Bronchial epithelial cell (primary cell): ENCODE results near the gene PTPN7. TPM values are rescaled to one million over a fixed set of nuclear protein-coding genes. Genes with fewer than 3 reads are reported as not detected.
A peak's percentile ranks its signal among the peaks of the same experiment; 100 is the strongest.
"Not testable (repeated sequence)": the region's sequence is repeated elsewhere in the genome, so short reads cannot be mapped to it uniquely, and the experiment has no call there.

ENCODE experiments used
- DNase-seq: peaks from one replicate; pipeline ENCODE4 v3.0.0-alpha.2; 2010; ENCODE audit warnings: low read depth
- FAIRE-seq: peaks from 2 replicates; lab custom pipeline; 2011; peaks lifted over from hg19 to GRCh38; lab: Jason Lieb, UNC
- H3K27me3 ChIP-seq: 2 replicates; pipeline ENCODE4 v1.5.1; 2011; ENCODE audit warnings: low read length; ENCODE audit not compliant: control insufficient read depth, insufficient read depth
- H3K36me3 ChIP-seq: 2 replicates; pipeline ENCODE4 v1.5.1; 2011; ENCODE audit warnings: low read length; ENCODE audit not compliant: control insufficient read depth, insufficient read depth
- H3K4me3 ChIP-seq: 2 replicates; pipeline ENCODE4 v1.5.1; 2011; ENCODE audit warnings: mild to moderate bottlenecking, low read depth, low read length, control low read depth
- total RNA-seq: library from RNA; depleted of rRNA; stranded (reverse); fragments of >200 nt; gene quantifications from 2 replicates; pipeline ENCODE4 v1.2.1, GENCODE V29; 2014
- TF ChIP-seq, protein P1 (sequence below): IDR thresholded peaks from 2 replicates; pipeline ENCODE4 v1.5.1; 2011; ENCODE audit warnings: mild to moderate bottlenecking, moderate library complexity, low read length, control low read depth, inconsistent platforms; ENCODE audit not compliant: insufficient read depth, severe bottlenecking

PTPN7 gene
- total RNA-seq, 1 donor from 2014 or later: not detected

DNA sequence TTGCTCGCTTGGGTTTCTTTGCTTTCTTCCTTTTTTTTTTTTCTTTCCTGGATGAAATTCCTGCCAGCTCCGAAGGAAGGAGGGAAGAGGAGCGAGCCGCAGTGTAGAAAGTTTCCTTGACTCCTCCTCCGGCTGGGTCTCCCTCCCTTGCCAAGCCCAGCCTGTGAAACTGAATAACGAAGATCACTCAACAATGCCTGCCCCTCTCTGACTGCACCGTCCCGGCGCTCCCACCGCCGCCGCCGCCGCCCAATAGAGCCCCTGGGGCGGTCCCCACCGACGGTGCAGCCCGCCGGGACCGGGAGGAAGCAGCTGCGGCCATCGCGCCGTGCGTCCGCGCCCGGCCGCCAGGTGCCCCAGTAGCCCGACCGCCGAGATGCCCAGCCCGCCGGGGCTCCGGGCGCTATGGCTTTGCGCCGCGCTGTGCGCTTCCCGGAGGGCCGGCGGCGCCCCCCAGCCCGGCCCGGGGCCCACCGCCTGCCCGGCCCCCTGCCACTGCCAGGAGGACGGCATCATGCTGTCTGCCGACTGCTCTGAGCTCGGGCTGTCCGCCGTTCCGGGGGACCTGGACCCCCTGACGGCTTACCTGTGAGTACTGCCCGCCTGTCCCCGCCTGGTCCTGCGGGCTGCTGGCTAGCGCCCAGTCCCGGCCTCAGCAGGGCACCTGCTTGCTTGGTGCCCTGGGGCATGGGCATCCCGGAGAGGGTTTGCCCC lies 33.4 kb upstream of the PTPN7 start, which contains the start of gene LGR6:
LGR6 (plus strand) TSS at position 186 of the 714 bp plus-strand sequence; CDS start at position 377, 191 bp downstream.
- Histone ChIP-seq H3K27me3 (peaks cover 20% of the 10 kb centered on the region), H3K4me3 (no peak within 1 kb of the TSS), H3K36me3 (no peaks in the 10 kb centered on the region)
- TF ChIP-seq, protein P1, sequence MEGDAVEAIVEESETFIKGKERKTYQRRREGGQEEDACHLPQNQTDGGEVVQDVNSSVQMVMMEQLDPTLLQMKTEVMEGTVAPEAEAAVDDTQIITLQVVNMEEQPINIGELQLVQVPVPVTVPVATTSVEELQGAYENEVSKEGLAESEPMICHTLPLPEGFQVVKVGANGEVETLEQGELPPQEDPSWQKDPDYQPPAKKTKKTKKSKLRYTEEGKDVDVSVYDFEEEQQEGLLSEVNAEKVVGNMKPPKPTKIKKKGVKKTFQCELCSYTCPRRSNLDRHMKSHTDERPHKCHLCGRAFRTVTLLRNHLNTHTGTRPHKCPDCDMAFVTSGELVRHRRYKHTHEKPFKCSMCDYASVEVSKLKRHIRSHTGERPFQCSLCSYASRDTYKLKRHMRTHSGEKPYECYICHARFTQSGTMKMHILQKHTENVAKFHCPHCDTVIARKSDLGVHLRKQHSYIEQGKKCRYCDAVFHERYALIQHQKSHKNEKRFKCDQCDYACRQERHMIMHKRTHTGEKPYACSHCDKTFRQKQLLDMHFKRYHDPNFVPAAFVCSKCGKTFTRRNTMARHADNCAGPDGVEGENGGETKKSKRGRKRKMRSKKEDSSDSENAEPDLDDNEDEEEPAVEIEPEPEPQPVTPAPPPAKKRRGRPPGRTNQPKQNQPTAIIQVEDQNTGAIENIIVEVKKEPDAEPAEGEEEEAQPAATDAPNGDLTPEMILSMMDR: no peak
- no peak for FAIRE-seq
- DNase-seq: no peak

DNA sequence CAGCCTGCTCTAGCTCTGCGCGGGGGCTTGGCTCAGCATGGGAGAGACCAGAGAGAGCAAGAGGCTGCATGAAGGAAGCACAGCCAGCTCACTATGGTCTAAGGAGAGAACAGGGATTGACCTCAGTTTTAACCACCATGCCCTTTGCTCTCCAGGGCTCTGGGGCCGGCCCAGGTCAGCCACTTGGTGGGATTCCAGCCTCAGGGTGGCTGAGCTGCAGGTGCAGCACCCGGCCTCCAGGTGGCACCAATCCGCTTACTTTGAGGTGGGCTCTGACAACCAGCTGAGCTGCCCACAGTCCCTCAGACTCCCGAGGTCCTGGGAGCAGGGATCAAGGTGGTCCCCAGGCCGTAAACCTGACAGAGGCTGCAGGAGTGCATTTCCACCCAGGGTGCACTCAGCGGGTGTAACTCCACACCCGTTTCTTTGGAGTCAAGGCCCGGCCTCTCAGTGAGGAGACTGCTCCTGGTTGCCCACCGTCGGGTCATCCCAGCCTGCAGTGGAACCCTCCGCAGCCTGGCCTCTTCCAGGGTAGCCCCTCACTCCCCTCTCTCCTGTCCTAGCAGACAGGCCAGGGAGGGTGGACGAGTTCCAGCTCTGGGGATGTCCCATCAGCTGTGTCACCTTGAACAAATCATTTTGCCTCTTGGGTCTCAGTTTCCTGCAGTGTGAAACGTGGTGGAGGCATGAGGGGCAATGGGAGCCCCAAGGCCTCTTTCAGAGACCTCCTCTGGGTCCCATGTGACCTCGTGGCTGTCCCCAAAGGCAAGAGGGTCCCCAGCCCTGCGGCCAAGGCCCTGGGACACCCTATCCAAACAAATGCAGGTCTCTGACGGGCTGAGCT lies 32.6 kb upstream of the PTPN7 start:
- no peak for FAIRE-seq
- TF ChIP-seq, protein P1: peak; percentile 90
- H3K4me3 ChIP-seq: no peak overlapping the region

DNA sequence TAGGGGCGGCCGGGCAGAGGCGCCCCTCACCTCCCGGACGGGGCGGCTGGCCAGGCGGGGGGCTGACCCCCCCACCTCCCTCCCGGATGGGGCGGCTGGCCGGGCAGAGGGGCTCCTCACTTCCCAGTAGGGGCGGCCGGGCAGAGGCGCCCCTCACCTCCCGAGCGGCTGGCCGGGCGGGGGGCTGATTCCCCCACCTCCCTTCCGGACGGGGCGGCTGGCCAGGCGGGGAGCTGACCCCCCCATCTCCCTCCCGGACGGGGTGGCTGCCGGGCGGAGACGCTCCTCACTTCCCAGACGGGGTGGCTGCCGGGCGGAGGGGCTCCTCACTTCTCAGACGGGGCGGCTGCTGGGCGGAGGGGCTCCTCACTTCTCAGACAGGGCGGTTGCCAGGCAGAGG lies 31.0 kb upstream of the PTPN7 start:
- H3K27me3 ChIP-seq: peaks cover 20% of the 10 kb centered on the region
- not testable (repeated sequence) for FAIRE-seq, H3K36me3 ChIP-seq, DNase-seq, H3K4me3 ChIP-seq

More for the DNA sequence above, 32.6 kb upstream of the PTPN7 start:
- Histone ChIP-seq H3K36me3 (no peaks in the 10 kb centered on the region), H3K27me3 (peaks cover 20% of the 10 kb centered on the region)
- peak; percentile 22 for DNase-seq

DNA sequence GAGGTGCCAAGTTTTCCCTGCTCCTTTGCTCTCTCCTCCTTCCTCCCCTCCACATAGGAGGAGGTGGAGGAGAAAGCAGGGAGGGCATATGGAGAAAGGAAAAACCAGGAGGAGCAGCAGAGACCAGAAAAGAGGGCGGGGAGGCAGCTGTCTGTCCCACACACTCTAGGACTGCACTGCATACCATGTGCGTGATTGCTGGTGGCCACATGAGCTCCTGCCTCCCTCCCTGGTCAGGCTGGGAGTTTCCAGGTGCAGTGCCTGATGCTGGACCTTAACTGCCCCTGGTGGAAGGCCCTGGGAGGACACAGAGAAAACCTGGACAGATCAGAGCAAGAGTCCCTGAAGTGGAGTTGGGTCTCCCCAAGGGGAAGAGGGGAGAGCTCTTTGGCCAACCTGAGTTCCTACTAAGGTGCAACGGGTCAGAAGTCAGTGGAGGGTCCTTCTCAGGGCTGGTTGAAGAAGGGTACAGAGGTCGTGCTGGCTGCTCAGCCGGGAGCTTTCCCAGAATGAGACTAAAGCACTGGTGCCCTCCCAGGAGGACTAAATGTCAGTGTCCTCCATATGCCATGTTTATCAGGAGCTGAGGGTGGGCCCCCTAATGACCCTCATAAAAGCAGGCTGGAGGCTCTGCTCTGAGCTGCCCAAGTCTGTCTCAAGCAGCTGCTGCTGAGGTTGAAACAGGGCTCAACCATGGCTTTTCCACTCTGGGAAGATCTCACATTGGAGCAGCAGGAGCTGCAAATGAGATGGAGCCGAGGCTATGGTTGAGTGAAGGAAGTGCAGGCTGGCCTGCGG lies 29.7 kb upstream of the PTPN7 start:
- no peak for DNase-seq
- FAIRE-seq: no peak
- no peak overlapping the region for H3K4me3 ChIP-seq
- H3K36me3 ChIP-seq: no peaks in the 10 kb centered on the region
- TF ChIP-seq, protein P1: peak; percentile 25
- H3K27me3 ChIP-seq: peaks cover 20% of the 10 kb centered on the region

DNA sequence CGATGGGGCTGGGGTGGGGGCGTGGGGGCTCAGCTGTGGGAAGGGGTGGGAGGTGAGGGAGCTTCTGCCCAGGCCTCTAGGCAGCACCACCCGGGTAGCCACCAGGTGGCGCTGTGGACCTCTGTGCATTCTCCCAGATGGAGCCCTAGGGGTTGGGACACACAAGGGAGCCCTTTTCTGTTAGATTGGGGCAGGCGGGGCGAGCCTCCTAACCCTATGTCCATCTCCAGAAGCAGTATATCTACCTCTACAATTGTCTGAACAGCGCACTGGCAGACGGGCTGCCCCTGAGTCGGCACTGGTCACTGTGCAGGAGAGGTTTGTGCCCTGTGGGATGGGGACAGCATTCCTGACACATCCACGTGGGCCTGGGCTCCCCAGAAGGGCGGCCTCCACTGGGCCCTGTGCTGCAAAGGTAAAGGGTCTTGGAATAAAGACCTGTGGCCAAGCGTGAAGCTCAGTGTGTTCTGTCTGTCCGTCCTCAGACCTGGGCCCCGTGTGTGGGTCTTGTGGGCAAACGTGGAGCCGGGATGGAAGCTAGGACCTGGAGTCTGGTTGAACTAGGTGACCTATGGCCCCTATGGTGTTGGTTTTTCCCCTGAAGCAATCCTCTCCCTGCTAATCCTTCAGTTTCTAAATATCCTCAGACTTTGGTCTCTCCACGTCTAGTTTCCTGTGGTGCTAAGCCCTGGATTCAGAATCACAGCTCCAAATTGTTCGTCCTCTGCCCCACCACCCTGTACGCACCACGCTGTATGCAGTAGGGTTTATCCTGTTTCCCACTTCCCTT lies 28.8 kb upstream of the PTPN7 start:
- peak; percentile 33 for DNase-seq
- Histone ChIP-seq H3K27me3 (peaks cover 15% of the 10 kb centered on the region), H3K36me3 (no peaks in the 10 kb centered on the region), H3K4me3 (no peak overlapping the region)
- TF ChIP-seq, protein P1: peak; percentile 83
- FAIRE-seq: no peak
